Measurements from ENCODE around the gene ZNF597. TPM values are rescaled to one million over a fixed set of nuclear protein-coding genes. Genes with fewer than 3 reads are reported as not detected.
A peak's percentile ranks its signal among the peaks of the same experiment; 100 is the strongest.

Gene ZNF597
- total RNA-seq, 1 experiment from 2014 or later = not detected

DNA sequence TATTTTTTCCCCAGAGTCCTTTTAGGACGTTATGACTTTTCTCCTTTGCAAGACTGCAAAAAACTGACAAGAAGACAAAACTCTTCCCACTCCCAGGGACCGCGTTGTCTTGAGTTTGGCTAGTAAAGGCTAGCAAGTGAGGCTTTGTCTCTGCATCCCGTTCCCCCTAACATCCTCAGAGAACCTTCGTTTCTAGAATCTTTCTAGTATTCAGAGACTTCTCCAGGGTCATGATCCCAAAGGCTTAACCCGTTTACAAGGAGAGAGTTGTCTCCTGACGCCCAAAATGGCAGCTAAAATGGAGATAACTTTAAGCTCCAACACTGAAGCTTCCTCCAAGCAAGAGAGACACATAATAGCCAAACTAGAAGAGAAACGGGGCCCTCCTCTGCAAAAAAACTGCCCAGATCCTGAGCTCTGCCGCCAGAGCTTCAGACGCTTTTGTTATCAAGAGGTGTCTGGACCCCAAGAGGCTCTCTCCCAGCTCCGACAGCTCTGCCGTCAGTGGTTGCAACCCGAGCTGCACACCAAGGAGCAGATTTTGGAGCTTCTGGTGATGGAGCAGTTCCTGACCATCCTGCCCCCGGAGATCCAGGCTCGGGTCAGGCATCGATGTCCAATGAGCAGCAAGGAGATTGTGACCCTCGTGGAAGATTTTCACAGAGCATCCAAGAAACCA lies 41.4 kb downstream of the ZNF597 start:
- H3K79me2 ChIP-seq (ENCODE audit: low read length) = peaks cover 28% of the 10 kb centered on the region
- H3K4me1 ChIP-seq (ENCODE audit: insufficient read depth, low read length) = no peaks in the 10 kb centered on the region
- peaks cover 47% of the 10 kb centered on the region for H3K36me3 ChIP-seq (ENCODE audit: low read depth, low read length)
- H3K9me2 ChIP-seq (replicated peaks; ENCODE audit: low read length) = no peaks in the 10 kb centered on the region
- H3K9ac ChIP-seq (ENCODE audit: low read length) = peak overlapping the region; percentile 81
- POLR2A ChIA-PET (ENCODE audit: unreplicated experiment) = interaction anchor here (0.6 kb wide), 1 partner anchor 37 kb away, joined by 7 read pairs; no protein-coding TSS in a partner anchor
- peak; percentile 7 for DNase-seq
- H3K4me3 ChIP-seq (ENCODE audit: low read length) = peak overlapping the region; percentile 99
- no peak for TF ChIP-seq EZH2 (IDR thresholded peaks at IDR 0.05; ENCODE audit: low read length, unreplicated experiment)
- TF ChIP-seq, protein P1, sequence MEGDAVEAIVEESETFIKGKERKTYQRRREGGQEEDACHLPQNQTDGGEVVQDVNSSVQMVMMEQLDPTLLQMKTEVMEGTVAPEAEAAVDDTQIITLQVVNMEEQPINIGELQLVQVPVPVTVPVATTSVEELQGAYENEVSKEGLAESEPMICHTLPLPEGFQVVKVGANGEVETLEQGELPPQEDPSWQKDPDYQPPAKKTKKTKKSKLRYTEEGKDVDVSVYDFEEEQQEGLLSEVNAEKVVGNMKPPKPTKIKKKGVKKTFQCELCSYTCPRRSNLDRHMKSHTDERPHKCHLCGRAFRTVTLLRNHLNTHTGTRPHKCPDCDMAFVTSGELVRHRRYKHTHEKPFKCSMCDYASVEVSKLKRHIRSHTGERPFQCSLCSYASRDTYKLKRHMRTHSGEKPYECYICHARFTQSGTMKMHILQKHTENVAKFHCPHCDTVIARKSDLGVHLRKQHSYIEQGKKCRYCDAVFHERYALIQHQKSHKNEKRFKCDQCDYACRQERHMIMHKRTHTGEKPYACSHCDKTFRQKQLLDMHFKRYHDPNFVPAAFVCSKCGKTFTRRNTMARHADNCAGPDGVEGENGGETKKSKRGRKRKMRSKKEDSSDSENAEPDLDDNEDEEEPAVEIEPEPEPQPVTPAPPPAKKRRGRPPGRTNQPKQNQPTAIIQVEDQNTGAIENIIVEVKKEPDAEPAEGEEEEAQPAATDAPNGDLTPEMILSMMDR (conservative IDR thresholded peaks at IDR 0.05; ENCODE audit: low read depth, low read length) = no peak
- TF ChIP-seq EZH2phosphoT487 (IDR thresholded peaks at IDR 0.05; ENCODE audit: borderline replicate concordance, low read length) = no peak
- H3F3A ChIP-seq (ENCODE audit: low read length, unreplicated experiment) = no peaks in the 10 kb centered on the region
- no peaks in the 10 kb centered on the region for H3K27me3 ChIP-seq (ENCODE audit: low read length)
- CTCF ChIA-PET = no interaction called here
- BruUV-seq (replicated peaks) = TSS peak; percentile 59
- H2AFZ ChIP-seq (ENCODE audit: low read length) = peak overlapping the region; percentile 94
- H3K27ac ChIP-seq (ENCODE audit: low read length) = no peak overlapping the region
- no peaks in the 10 kb centered on the region for H4K20me1 ChIP-seq (ENCODE audit: low read length)
- ATAC-seq = no peak
- H3K9me3 ChIP-seq (ENCODE audit: low read length) = no peaks in the 10 kb centered on the region; the same call in 1 of the 2 replicates
- intact Hi-C loops (cut with micrococcal nuclease) = loop anchor here (1.0 to 2.0 kb wide), 2 partner anchors 57 to 119 kb away; partner anchors contain the start of gene ZNF263
- peak overlapping the region; percentile 88 for H3K4me2 ChIP-seq (ENCODE audit: low read length)

DNA sequence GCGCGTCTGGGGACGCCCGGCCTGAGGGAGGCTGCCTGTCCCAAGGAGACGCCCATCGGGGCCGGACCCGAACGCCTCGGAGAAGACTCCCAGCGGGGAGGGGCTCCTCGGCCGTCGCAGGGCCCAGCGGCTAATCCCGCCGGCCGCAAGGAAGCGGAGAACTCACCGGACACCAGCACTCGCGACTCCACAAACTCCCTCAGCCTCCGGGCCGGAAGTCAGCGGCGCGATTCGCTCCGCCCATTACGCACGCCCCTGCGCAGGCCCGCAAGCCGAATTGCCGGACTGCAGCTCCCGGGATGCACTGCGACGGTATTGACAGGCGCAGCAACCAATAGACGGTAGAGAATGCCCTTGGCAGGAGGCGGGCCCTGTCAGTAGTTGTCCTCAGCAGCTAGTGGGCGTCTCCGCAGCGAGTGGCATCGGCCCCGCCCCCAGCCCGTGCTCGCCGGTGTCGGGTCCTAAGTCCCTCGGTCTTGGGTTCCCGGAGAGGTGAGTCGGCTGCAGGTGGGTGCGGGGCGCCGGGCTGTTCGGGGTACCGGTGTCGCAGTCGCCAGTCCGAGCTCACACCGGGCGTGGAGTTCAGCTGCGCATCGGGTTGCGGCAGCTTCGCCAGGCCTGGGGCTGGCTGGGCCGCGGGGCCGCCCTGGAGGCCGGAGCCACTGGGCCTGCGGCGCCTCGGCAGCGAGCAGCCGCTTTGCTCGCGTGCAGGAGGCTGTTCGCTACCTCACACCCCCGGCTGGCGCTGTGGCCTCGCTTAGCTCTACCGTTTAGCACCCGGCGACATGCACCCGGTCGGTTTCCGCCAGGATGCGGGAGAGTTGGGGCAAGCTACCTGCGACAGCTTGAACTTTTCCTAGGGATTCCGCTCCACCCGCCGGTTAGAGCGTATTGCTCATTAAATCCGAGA lies 42.3 kb downstream of the ZNF597 start, which contains the start of the genes ZNF174 and ZSCAN32:
TSS of gene ZNF174 (plus strand) at position 437 of the 910 bp plus-strand sequence. CDS start 790 bp downstream, outside the sequence.
TSS of gene ZSCAN32 (minus strand) at position 226 of the 910 bp plus-strand sequence. CDS start 3,447 bp downstream, outside the sequence.
- Histone ChIP-seq H3K4me2 (ENCODE audit: low read length) (peak within 1 kb of the TSS; percentile 88), H3K79me2 (ENCODE audit: low read length) (peaks cover 28% of the 10 kb centered on the region), H2AFZ (ENCODE audit: low read length) (peak within 1 kb of the TSS; percentile 95), H3K4me1 (ENCODE audit: insufficient read depth, low read length) (no peaks in the 10 kb centered on the region), H3K9me2 (replicated peaks; ENCODE audit: low read length) (no peaks in the 10 kb centered on the region), H3F3A (ENCODE audit: low read length, unreplicated experiment) (no peaks in the 10 kb centered on the region), H3K27me3 (ENCODE audit: low read length) (no peaks in the 10 kb centered on the region), H3K9ac (ENCODE audit: low read length) (peak within 1 kb of the TSS; percentile 91), H3K9me3 (ENCODE audit: low read length) (no peaks in the 10 kb centered on the region; the same call in 1 of the 2 replicates), H3K27ac (ENCODE audit: low read length) (peak within 1 kb of the TSS; percentile 8; the same call in 1 of the 2 replicates), H4K20me1 (ENCODE audit: low read length) (no peaks in the 10 kb centered on the region), H3K36me3 (ENCODE audit: low read depth, low read length) (peaks cover 43% of the 10 kb centered on the region), H3K4me3 (ENCODE audit: low read length) (peak within 1 kb of the TSS; percentile 99)
- TF ChIP-seq EZH2phosphoT487 (IDR thresholded peaks at IDR 0.05; ENCODE audit: borderline replicate concordance, low read length) (no peak), EZH2 (IDR thresholded peaks at IDR 0.05; ENCODE audit: low read length, unreplicated experiment) (no peak)
- TF ChIP-seq, protein P1 (conservative IDR thresholded peaks at IDR 0.05; ENCODE audit: low read depth, low read length) = no peak
- intact Hi-C loops (cut with micrococcal nuclease) = loop anchor here (1.0 to 2.0 kb wide), 2 partner anchors 58 to 118 kb away; partner anchors contain the start of gene ZNF263
- BruUV-seq (replicated peaks) = no TSS peak
- ChIA-PET CTCF (no interaction called here), POLR2A (ENCODE audit: unreplicated experiment) (interaction anchor here (0.6 kb wide), 1 partner anchor 36 kb away, joined by 7 read pairs; no protein-coding TSS in a partner anchor)
- peak; percentile 97 for DNase-seq
- ATAC-seq = peak; percentile 97

Measured in PC-3 (cell line).